ENCODE data around the gene CCM2.

The CCM2 gene

GRCh38 chr7:45000093-45001032 is at the start of gene CCM2:
Gene CCM2 (plus strand): TSS chr7:45000201. CDS start chr7:45000334, 133 bp downstream.
- DNase-seq = peak; percentile 46

DNA sequence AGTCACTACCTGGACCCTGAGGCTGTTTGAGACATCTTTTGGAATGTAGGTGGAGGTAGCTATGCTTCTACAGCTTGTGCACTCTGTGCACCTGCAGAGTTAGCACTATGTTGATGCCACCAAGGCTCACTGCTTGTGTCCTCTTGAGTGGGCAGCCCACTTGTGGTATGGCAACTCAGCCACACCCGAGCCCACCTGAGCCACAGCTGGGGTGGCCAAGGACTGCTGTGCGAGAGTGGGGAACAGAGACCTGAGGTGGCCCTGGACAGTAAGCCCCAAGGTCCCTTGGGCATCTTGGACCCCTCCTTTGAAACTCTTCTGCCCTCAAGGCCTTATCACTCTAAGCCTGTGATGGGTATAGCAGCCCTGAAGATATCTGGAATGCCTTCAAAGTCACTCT is 46.8 kb upstream of the CCM2 start:
- no peak for DNase-seq

GRCh38 chr7:44955733-44956132 is 44.3 kb upstream of the CCM2 start:
- DNase-seq = no peak

DNA sequence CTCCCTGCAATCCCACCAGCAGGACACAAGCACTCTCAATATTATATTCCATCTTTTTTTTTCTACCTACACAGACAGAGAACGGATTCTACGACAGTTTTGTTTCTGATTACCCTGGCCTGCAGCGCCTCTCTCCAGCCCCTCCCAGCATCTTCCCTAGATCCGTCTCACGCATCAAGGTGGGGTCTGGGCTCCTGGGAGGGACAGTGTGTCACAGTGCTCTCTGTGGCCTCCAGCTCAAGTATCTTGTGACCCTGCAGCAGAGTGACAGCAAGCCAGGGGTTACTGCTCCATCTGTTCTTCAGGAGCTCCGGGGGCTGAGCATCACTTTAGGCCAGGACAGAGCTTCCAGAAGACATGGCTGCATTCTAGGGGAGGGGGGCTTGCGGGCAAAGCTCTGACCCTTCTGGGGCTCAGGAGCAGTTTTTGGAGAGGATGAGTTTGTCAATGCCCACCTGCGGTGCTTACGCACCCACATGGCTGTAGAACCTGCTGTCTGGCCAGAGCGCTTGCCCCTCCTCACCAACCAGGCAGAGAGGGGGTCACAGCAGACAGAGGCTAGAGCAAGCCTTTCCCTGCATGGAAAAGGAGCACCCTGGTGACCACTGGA is 43.7 kb upstream of the CCM2 start:
- DNase-seq = no peak

DNA sequence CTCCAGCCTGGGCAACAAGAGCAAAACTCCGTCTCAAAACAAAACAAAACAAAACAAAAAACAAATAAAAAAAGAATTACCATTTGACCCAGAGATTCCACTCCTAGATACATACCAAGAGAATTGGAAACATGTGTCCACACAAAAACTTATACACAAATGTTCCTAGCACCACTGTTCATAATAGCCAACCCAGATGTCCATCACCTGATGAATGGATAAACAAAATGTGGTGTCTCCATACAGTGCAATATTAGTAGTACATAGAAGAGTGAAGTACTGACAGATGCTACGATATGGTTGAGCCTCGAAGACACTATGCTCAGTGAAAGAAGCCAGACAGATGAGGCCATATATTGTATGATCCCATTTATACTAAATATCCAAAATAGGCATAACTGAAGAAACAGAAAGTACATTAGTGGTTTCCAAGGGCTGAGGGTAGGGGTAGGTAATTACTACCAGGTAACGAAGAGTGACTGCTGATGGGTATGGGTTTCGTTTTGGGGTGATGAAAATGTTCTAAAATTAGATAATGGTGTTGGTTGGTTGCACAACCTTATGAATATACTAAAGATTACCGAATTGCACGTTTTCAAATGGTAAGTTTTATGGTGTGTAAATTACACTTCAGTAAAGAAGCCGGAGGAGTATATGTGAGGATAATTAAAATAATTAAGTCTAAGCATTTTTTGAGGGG is 41.2 kb upstream of the CCM2 start:
- DNase-seq = no peak

DNA sequence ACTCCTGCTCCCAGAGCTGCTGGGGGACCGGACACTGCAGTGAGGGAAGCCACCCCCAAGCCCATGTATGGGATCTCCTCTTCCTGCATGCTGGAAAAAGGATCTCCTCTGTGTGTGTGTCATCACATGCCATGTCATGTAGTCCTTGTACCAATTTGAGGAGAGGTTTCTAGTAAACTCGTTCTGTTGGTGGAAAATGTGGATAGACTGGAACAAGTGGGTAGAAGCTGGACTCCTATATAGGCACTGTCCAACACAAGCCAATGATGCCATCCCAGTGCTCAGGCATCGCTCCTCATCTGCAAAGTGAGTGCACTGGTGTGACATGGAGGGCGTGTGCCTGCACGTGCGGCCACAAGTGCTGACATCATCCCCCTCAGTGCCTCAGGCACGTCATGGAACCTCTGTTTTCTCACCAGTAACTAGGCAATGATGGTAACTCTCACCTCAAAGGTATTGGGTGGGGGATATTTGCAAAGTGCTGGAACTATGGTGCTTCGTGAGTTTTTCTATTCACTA is 40.5 kb upstream of the CCM2 start:
- DNase-seq = no peak

DNA sequence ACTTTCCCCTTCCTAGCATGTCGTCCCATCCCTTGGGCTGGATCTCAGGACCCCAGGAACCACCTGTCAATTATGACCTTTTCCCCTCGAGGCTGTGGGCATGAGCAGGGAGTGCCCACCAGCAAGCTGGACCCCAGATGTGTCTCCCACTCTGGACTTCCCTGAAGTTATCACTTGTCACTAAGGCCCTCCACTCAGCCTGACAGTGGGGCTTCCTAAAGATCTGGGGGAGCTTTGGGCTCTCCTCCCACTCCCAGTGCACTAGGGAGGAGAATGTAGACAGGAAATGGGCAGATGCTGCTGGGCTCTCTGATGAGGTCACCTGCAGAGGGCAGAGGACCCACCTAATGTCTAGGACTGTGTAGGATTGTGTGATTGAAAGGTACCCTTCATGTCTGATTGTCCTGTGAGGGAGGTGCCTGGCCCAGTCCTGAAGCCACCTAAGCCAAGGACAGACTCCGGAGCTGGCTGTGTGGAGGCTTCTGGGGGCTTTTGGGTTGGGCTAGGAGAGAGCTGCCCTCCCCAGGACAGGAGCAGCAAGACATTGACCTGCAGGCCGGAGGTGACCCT is 39.9 kb upstream of the CCM2 start:
- DNase-seq = no peak

GRCh38 chr7:44961844-44962482 is 38.0 kb upstream of the CCM2 start:
- no peak for DNase-seq

- DNase-seq = no peak
Measured at GRCh38 chr7:44962483-44963251, 37.3 kb upstream of the CCM2 start.

DNA sequence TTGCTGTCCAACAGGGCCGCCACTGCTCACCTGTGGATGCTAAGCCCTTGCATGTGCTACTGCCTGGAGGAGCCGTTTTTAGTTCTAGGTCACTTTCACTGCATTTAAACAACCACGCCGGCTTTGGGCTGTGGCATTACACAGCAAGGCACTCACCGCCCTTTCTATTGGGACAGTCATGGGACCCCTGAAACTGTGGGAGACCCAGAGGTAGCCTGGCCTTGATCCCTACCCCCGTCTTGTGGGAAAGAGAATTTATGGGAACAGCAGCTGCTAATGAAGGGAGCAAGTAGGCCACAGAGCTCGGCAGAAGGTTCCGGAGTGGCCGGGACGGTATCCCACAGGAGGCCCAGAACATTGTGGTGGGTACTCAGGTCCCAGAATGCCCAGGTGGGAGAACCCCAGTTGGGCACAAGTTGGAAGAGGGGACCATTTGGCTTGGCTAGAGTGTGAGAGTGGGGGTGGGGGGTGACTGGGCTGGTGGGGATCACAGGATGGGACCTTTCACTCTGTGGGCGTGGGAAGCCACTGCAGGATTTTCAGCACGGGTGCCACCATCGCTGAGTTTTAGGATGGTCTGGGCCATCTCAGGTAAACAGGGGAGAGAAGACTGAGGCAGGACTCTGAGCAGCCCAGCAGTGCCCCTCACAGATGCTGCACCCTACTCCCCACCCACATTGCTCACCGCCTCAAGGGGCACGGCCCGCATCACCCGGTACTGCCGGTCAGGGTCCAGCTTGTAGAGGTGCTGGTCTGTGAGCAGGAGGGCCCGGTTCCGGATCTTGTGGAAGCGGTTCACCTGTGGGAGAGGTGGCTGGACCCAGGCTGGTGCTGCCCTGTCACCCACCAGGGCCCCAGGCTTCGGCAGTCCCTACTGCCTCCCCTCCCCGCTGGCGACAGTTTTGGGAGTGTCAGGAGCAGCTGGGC is 36.4 kb upstream of the CCM2 start:
- DNase-seq = no peak

DNA sequence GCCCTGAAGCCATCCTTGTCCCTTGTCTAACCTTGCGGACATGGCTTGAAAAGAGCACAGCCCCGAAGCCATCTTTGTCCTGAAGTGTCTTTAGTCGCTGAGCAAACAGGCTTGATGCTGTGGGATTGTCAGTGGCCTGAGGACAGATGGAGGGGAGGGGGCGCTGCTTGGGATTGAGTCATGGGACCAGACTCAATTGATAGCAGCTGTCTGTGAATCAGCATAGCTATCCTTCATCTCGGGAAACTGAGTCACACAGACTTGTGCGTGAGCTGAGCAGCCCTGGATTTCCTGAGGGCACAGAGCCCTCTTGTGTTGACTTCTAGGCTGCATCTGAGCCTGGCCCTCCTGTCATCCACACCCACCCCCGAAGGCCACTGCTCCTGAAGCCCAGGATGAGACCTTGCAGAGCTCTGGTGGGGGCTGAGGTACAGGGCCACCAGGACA is 35.6 kb upstream of the CCM2 start:
- no peak for DNase-seq

DNA sequence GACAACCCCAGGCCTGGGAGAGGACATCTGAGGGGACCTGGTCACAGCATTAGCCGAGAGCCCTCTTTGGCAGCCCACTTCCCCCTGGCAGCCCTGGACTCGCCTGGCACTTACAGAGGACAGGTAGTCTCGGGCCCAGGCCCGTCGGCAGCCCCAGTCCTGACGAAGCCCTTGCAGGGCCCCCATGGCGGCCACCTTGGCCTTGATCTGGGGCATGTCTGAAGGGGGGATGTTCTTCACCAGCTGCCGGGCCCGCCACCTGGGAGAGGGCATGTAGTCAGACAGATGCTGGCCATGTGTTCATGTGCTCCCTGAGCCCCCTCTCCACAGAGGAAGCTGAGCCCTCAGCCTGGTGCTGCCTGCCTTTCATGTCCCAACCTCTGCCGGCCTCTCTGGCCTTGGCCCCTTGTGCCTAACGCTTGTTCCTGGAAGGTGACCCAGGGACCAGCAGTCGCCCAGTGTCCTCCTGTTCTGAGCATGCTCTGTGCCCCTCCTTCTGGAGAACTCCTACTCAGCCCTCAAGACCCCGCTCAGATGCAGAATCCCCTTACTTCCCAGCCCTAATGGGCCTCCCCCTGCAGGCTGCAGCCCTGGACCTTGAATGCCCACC is 35.1 kb upstream of the CCM2 start:
- DNase-seq = no peak

- no peak for DNase-seq
Measured at GRCh38 chr7:44965441-44965903, 34.5 kb upstream of the CCM2 start.

- DNase-seq = no peak
Measured at GRCh38 chr7:44965937-44966730, 33.9 kb upstream of the CCM2 start.

DNA sequence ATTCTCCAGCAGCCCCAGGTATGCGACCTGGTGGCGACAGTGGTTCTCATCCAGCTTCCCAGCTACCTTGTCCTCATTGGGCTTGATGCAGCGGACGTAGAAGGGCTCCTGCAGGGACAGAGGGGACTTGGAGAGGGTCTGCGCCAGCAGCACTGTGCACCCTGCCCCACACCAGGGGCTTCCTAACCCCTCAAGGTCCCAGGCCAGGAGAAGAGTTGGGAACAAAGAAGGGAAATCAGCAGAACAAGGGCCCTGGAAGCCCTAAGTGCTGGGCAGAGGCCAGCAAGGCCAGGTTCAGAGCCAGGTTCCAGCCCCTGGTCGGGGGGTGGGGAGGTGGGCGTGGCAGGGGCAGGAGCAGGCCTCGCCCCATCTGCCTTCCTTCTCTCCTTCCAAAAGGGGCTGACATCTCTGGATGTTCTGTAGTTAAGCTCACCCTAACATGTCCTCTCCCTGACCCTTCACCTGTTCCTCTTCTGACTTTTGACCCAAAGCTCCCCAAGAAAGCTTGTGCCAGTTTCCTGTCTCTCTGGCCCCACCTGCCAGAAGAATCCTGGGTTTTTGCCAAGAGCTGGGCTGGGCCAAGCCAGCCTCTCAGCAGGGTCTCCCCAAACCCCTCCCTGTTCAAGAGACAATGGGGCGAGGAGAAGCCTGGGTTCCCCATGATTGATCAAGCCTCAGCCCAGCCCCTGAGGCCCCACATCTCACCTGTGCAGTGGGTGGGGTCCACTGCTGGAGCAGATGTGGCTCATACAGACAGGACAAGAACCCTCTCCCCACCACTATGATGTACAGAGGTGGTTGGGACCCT is 33.1 kb upstream of the CCM2 start:
- no peak for DNase-seq

DNA sequence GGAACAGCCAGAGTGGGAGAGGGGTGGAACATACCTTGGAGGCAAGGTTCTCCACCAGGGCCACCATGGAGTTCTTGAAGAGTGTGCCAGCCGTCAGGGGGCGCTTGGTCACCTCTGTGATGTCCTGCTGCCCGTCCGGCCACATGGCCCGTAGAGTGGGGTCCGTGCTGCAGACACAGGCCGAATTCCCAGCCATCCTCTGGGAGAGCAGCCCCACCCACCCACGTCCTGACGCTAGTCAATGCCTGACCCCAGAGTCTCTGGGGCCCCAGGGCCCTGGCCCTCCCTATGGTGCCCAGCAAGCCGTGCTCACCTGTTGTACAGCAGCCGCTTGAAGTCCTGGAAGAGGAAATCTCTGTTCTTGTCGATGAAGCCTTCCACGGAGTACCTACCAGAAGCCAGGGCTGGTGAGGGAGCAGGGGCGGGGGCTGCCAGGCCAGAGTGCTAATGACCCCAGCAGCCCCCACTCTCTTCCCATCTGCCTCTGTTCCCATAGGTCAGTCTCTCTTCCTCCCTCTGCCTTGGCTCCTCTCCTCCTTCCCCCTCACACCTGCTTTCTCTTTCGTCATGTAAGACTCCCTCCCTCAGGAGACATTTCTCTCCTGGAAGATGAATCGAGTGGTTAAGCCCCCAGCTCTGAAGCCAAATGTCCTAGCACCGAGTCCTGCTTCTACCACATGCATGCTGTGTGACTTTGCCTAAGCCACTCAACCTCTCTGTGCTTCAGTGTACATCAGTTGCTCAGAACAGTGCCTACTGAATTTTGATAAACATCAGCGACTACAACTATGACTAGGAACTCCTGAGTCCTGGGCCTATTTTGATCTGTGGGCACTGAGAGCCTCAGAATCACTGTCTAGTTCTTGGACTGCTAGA is 32.2 kb upstream of the CCM2 start:
- DNase-seq = no peak

GRCh38 chr7:44969049-44969700 is 30.8 kb upstream of the CCM2 start:
- no peak for DNase-seq

All from midbrain (tissue), 1 donor.